LNCAP (cell line): ENCODE measurements around the gene RPUSD3.
A peak's percentile ranks its signal among the peaks of the same experiment; 100 is the strongest.

Source experiments
- TF ChIP-seq, protein P1 (sequence below): fragments of 450-650 bp; IDR thresholded peaks from 2 replicates; pipeline ENCODE4 v1.5.1; 2017; ENCODE audit warnings: mild to moderate bottlenecking

Gene RPUSD3

DNA sequence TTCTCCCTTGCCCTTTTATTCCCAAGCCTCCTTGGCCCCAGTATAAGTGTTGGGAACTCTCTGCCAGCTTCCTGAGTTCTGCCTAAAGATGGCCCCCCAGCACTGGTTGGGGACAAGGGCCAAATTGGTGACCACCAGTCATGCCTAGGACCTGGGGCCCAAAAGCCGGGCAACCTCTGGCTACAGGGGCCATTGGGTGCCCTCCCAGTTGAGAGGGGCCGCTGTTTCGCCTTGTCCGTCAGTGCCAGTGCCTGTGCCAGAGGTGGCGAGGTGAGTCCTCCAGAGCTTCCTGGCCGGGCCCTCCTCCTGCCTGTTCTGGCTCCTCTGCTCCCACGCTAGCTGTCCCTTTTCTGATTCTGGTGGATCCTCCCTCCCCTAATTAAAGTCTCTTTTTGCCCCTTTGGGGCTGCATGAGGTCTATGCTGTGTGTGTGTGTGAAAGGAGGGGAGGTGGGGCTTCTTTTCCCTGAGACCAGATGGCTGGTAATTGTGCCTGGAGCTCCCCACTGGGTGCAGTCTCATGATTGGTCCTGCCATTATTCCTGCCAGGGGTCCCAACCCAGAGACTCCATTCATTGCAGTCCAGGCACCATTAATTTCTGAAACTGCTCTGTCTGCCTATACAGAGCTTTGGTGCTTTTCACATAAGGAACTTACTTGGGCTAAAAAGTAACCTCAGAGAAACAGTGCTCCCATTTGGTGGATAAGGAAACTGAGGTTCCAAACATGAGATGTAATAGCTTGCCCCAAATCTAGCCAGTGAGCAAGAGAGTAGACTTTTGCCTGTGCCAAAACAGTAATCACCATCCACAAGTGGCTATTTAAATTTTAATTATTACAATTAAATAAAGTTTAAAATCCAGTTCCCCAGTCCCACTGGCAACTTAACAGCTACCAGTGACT lies 36.9 kb downstream of the RPUSD3 start:
- TF ChIP-seq, protein P1, sequence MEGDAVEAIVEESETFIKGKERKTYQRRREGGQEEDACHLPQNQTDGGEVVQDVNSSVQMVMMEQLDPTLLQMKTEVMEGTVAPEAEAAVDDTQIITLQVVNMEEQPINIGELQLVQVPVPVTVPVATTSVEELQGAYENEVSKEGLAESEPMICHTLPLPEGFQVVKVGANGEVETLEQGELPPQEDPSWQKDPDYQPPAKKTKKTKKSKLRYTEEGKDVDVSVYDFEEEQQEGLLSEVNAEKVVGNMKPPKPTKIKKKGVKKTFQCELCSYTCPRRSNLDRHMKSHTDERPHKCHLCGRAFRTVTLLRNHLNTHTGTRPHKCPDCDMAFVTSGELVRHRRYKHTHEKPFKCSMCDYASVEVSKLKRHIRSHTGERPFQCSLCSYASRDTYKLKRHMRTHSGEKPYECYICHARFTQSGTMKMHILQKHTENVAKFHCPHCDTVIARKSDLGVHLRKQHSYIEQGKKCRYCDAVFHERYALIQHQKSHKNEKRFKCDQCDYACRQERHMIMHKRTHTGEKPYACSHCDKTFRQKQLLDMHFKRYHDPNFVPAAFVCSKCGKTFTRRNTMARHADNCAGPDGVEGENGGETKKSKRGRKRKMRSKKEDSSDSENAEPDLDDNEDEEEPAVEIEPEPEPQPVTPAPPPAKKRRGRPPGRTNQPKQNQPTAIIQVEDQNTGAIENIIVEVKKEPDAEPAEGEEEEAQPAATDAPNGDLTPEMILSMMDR: no peak

DNA sequence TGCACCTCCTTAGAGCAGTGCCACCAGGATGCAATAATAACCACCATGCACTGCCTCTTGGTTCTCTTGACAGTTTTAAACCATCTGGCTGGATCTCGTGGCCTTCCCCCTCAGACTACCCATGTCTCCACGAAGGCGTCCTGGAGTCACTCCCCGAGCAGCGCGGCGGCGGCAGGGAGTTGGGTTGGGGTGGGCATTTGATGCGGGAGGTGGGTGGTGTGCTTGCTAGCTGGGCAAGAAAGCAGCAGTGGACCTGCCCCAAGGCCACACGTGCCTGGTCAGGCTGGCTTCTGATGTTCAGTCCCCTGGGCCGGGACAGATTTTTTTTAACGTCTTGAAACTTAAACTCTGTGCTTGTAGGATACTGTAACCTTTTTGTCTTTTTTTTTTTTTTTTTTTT lies 37.7 kb downstream of the RPUSD3 start:
- TF ChIP-seq, protein P1: no peak

DNA sequence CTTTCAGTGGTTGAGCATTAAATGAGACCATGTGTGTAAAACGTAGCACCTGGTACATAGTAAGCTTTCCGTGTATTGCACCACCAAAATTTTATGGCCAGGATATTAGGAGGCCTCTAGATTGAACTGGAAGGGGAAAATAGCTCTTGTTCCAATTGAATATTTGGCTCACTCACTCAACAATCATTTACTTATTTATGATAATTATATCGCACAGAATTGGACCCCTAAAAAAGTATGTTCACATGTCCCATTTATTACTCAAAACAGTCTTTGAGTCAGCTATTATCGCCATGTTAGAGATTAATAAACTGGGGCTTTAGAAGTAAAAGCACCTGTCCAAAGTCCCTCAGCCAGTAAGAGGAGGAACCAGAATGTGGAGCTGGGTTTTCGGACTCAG lies 38.8 kb downstream of the RPUSD3 start:
- TF ChIP-seq, protein P1: no peak

DNA sequence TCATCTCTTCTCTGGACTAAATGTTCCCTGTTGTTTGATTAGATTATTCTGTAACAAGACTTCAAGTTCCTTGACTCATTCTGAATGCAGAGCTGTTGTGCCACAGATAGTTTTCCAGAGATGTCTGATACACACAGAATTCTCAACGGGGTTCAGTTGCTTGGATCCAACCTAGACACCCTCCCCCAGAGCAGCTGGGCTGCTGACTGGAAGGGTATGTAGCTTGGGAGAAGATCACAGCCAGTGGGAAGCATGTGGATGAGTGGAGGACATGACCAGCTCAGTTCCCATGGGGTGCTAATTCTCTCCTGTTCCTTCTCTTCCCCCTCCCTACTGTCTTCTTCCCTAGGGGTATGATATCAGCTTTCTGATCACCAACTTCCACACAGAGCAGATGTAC lies 40.3 kb downstream of the RPUSD3 start:
- TF ChIP-seq, protein P1: no peak

DNA sequence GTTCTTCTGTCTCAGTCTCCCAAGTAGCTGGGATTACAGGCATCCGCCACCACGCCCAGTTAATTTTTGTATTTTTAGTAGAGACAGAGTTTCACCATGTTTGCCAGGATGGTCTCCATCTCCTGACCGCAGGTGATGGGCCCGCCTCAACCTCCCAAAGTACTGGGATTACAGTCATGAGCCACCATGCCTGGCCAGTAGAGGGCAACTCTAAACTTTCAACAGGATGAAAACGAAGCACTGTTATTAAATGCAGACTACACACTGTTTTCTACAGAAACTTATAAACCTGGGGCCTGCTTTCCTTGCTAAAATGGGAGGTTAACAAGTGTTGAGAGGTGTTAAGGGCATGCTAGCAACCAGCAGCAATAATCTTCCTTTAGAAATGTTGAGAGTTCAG lies 43.3 kb downstream of the RPUSD3 start:
- TF ChIP-seq, protein P1: peak; percentile 45; the same call in 1 of the 2 replicates

DNA sequence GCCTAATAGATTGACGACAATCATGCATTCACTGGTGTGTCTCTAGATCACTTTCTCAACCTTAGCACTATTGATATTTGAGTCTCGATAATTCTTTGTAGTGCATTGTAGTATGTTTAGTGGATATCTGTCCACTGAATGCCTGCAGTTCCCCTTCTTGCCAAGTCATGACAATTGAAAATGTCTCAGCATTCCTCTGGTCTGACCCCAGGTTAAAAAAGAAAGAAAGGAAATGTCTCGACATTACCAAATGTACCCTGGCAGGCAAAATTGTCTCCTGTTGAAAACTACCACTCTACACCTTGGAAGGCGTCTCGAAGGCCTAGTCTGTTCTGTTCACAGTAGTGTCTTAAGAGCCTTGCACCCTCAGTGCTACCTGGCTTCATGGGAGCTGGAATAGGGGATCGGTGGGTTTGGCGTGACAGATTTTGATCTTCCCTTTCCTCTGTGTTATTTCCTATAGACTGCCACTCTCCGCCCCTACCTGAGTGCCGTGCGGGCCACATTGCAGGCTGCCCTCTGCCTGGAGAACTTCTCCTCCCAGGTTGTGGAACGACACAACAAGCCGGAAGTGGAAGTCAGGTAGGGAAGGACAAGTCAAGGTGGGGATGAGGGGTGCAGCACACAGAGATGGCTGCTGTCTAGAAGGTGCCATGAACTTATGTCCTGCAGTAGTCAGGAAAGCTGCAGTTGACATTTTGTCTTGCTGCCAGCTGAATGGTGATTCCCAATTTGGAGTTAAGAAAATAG lies 46.4 kb downstream of the RPUSD3 start:
- TF ChIP-seq, protein P1: no peak

DNA sequence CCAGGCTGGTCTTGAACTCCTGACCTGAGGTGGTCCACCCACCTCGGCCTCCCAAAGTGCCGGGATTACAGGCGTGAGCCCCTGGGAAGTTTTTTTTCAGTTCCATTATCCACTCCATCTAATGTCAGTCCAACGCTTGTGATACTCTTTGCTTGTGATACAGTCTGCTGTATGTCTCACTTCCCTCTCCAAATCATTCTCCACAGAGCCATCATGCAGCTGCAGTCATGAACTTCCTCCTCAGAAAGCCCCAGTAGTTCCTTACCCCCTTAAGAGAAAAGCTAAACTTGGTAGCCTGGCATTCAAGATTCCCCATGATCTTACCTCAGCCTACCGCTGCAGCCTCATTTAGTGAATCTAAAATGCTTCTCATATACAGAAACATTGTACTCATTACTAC lies 48.6 kb downstream of the RPUSD3 start:
- TF ChIP-seq, protein P1: no peak
